ENCODE data around the gene RPS6KC1.

DNA sequence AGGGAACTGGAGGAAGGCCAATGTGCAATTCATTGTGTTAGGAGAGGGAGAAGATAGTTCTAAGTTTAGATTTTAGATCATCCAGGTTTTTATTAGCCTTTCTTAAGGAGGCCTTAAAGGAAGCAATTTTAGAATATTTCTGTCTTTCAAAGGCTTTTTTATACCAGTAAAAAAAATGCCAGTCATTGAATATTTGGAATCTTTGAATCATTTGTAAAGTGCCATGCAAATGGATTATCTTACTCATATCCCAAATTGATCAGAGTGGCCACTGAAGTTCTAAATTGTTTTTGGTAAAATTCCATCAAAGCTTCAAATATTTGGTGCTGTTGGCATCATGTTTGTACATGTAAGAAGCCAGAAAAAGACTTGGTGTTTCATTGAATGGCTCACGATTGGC, 244.8 kb downstream of the RPS6KC1 start:
- TF ChIP-seq, protein P1, sequence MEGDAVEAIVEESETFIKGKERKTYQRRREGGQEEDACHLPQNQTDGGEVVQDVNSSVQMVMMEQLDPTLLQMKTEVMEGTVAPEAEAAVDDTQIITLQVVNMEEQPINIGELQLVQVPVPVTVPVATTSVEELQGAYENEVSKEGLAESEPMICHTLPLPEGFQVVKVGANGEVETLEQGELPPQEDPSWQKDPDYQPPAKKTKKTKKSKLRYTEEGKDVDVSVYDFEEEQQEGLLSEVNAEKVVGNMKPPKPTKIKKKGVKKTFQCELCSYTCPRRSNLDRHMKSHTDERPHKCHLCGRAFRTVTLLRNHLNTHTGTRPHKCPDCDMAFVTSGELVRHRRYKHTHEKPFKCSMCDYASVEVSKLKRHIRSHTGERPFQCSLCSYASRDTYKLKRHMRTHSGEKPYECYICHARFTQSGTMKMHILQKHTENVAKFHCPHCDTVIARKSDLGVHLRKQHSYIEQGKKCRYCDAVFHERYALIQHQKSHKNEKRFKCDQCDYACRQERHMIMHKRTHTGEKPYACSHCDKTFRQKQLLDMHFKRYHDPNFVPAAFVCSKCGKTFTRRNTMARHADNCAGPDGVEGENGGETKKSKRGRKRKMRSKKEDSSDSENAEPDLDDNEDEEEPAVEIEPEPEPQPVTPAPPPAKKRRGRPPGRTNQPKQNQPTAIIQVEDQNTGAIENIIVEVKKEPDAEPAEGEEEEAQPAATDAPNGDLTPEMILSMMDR (IDR thresholded peaks at IDR 0.05; ENCODE audit: low read depth, low read length, poor library complexity, severe bottlenecking), result no peak
- TF ChIP-seq EZH2phosphoT487 (IDR thresholded peaks at IDR 0.05; ENCODE audit: borderline replicate concordance, low read length), result no peak

All from DOHH2 (cell line).